Activated CD4-positive, alpha-beta T cell treated with anti-CD3 and anti-CD28 coated beads, Interleukin-2, amount 50 U/mL, for 48 hours (primary cell): ENCODE results near the gene PRDM13.
"Not testable (repeated sequence)": the region's sequence is repeated elsewhere in the genome, so short reads cannot be mapped to it uniquely, and the experiment has no call there.

Experiments used
- DNase-seq, 2 experiments: peaks; one replicate each; pipeline ENCODE4 v3.0.0-alpha.2; 2020

The PRDM13 gene

DNA sequence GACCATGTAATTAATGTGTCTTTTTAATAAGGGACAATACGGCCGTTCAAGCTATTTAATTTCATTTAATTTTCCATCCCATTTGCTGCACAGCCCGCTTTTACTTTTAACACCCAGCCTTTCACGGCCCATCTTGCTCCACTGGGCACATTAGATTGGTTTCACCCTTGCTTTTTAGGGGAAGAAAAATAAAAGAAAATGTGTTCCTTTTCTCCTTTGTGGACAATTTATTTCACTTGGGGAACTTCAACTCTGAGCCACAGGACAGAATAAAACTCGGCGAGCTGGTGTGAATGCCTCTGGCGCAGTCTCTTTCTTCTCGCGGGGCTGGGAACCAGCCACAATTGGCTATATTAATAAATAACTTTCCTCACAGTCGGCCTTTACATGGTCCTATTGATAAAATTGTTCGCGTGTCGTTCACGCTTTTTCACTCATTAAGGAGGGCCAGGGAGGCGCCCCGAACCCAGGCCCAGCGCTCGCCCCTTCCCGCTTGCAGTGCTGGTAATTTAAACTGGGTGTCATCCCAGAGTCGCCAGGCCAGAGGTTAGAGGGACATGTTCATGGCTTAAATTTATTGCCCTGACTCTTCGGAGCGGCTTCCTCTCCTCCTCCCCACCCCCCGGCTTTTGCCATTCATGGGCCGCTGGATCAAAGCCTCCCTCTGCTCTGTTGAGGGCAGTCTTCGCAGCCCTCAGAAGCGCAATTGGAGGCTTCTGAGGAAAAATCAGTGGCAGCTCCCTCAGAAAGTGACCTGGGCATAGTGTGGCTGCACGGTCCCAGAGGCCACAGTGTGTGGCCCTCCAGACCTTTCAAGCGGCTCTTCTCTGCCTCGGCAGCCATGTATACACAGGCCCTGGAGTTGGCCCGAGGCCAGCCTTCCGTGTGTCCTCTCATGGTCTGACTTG is 2.2 kb upstream of the PRDM13 start:
- DNase-seq = peak in 1 of 2 experiments; percentile 6

DNA sequence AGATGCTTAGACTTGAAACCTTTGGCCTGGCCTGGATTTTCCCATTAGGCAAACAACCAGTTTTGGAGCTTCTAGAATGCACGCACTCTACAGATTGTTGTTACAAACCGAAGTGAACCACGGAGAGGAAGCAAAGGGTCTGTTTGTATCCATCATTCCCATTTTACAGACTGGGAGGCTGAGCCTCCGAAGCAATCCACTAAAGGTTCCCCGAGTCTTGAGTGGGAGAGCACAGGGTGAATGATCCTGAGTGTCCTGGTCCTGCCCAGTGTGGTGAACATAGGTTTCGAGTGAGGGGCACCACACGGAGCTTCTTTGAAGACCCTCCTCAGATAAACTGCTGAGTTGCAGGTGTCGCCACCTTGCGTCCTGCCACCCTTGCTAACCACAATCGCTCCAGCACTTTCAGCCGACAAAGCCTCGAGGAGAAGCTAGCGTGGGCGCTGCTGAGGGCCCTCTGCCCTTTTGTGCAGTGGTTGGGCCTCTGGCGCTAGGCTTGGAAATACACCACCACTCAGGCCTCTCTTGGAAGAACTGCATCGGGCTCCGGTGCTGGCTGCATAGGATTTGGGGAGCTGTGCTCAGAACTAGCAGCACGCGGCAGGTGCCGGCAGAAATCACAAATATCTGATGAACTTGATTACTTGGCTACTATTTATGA is 1.4 kb upstream of the PRDM13 start:
- peak in 1 of 2 experiments; percentile 16 for DNase-seq

DNA sequence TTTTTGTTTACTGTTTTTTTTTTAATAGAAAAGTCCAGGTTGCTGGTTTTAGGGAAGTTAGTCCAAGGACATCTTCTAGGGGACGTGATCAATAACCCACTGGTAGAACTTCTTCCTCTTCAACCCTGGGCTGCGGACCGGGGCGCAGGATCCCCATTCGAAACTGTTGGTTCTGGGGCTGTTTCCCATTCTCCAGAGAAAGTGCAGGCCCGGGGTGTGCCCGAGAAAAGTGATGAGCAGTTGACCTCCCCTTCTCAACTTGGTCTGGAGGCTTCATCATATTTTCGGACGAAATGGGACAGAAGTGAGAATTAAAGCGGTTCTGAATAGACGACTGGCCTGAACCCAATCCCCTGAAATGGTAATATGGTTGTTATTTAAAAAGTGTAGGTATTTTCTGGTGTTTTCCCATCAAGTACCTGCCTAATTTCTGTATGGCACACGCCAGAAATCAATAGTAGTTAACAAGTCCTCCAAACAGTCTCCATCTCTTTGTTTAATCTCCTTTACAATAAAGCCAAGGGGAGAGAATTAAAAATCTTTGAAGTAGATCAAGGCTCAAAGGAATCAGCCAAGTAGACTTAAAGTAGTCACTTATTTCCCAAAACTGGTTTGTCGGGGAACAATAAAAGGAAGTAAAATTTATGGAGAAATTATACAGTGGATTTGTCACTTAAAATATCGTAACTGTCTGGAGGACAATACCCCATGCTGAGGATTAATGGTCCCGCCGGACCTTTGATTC is 550 bp upstream of the PRDM13 start:
- DNase-seq = no peak

DNA sequence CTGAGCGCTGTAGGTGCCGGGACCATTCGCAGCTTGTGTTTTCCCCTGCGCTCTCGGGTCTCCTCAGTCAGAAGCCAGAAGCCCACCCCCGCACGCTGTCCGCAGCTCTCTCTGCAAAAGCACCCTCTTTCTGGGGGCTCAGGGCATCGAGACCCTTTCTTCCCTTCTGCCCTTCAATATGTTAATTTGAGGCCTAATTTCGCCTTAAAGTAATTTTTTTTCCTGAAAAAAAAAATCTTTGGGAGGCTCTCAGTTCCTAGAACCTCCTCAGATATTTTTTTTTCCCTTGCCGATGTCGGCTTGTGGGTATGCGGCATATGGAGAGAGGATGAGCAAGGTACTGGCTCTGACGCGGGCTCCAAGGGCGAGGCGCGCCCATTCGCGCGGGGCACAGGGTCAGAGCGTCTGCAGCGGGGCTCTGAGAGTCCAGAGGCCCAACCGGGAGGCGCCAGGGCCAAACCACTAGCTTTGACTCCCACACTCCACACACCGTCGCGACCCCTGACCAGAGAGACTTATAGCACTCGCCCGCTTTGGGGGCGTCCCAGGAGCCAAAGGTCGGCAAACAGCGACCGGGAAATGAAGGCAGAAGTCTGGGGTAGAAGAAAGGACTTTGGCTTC is 893 bp downstream of the PRDM13 start:
- no peak for DNase-seq

DNA sequence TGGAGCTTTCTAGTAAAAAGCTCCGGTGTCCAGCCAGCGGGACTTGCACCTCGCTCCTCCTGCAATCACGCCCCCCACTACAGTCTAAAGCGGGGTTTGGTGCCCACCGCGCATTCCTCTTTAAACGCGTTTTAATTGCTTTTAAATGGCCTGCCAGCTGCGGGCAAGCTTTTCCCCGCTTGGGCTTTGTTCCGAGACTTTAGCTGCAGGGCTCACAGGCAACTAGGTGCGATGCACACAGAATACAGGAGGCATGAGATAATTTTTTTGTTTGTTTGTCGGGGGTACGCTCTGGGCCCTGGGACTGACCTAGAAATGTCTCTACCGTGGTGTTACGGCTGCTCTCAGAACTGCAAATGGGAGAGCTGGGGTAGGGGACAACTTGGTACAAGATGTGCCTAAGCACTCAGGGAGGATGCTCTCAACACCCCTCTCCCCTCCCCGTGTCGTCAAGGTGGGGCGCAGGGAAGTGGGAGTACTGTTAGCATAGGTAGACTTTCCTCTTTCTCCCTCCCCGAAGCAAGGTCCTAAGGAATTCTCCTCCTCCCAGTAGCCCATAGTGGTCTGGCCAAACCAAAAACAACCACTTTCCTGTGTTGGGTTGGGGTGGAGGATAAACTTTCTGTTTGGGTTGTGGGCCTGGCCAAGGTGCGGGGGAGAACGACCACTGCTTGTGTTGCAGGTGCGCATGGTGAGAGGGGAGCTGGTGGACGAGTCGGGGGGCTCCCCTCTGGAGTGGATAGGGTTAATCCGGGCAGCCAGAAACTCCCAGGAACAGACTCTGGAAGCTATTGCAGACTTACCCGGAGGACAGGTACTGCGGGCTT is 1.6 kb downstream of the PRDM13 start:
- no peak for DNase-seq

DNA sequence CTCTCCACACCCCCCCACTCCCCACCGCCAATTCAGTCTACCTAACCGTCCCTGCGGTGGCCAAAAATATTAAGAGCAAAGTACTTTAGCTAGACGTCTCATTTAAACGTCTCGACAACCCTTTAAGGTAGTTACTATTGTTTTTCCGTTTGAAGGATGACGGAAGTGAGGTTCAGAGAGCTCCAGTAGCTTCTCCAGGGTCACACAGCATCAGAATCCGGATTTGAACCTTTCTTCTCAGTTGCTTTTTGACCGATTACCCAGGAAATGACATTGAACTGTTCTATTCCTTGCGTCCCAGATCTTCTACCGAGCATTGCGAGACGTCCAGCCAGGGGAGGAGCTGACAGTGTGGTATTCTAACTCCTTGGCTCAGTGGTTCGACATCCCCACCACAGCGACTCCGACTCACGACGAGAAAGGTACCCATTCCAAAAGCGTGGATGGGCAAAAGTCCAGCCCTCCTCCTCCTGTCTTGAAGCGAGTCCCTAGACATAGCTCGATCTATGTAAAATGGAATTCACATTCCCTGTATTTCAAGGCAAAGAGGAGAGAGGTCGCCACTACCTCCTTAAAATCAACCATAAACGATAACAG is 2.4 kb downstream of the PRDM13 start:
- DNase-seq = no peak

DNA sequence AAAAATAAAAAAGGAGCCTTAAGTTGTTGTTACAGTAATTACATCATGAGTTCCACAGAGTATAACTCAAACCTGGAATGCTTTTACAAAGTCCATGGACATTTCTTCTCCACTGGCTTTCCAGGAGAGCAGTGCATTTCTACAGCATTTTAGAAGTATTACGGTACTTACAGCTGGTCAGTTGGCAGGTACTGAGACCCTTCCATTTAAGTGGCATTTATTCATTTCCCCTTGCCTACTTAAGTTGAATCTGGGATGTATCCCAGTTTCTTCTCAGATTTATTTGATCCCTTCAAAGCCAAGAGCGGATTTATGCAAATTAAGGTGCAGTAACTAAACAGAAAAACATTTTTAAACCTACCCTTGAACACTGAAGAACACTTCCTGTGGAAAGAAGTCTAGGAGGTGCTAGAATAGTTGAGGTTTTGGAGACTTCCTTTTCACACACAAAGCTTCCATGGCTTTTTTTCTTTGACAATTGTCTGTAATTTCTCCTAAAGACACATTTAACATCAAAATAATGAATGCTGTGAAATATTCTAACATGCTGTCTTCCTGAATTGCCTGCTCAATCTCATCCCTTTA is 3.4 kb downstream of the PRDM13 start:
- DNase-seq = no peak

DNA sequence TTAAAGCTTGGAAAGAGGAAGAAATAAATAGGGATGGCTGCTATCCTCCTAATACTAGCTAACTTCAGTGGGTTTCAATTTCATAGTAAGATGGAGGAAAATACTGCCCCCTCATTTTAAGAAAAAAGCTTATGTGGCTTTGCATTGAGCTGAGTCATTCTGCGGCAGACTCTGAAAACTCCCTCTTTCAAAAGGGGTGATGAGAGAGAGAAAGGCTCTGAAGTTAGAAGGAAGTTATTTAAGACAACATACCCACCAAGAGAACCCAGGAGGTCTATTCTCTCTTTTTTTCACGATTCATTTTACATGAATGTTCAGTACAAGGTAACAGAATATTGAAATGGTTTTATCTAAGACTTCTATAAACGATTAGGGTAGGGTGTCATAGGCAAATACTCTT is 4.5 kb downstream of the PRDM13 start:
- no peak for DNase-seq

DNA sequence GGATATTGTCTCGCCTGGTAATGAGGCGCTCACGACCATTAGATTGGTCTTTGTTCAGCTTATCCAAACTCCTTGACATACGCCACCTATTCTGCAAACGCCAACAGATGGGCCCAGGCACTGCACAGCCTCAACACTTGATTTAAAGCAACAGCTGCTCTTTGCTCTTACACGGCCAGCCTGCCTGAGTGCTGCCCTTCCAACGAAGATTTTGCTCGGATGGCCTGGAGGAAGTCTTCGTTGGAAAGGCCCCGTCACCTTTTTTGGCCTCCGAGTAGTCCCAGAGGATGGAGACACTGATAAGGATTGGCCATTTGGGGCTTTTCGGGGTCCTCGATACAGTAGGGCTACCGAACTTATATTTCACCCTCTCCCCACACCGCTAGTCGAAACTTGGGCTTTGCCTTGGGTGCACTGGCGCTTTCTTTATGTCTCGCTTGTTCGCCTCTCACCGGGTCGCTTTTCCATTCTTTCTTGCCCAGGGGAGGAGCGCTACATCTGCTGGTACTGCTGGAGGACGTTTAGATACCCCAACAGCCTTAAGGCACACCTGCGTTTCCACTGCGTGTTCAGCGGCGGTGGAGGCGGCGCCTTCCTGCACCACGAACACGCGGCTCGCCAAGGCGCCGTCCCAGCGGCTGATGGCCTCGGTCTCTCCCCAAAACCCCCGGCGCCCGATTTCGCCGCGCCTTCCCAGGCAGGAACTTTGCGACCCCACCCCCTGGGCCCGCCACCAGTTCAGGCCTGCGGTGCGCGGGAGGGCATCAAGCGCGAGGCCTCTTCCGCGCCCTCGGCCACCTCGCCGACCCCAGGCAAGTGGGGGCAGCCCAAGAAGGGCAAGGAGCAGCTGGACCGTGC is 6.1 kb downstream of the PRDM13 start:
- peak in 1 of 2 experiments; percentile 6 for DNase-seq

DNA sequence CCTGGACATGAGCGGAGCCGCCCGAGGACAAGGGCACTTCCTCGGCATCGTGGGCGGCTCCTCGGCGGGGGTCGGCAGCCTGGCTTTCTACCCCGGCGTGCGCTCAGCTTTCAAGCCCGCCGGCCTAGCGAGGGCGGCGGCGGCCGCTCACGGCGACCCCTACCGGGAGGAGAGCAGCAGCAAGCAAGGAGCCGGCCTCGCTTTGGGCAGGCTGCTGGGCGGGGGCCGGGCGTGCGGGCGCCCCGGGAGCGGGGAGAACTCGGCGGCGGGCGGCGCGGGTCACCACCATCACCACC is 6.7 kb downstream of the PRDM13 start:
- peak in 1 of 2 experiments; percentile 57 for DNase-seq

DNA sequence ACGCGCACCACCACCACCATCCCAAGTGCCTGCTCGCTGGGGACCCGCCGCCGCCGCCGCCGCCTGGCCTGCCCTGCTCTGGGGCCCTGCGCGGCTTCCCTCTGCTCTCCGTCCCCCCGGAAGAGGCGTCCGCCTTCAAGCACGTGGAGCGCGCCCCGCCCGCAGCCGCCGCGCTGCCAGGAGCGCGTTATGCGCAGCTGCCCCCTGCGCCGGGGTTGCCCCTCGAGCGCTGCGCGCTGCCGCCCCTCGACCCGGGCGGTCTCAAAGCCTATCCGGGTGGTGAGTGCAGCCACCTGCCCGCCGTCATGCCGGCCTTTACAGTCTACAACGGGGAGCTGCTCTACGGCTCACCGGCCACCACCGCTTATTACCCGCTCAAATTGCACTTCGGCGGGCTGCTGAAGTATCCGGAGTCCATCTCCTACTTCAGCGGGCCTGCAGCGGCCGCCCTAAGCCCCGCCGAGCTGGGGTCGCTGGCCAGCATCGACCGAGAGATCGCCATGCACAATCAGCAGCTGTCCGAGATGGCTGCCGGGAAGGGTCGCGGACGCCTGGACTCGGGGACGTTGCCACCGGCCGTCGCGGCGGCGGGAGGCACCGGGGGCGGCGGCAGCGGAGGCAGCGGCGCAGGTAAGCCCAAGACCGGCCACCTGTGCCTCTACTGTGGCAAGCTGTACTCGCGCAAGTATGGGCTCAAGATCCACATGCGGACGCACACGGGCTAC is 7.2 kb downstream of the PRDM13 start:
- peak in 1 of 2 experiments; percentile 40 for DNase-seq

DNA sequence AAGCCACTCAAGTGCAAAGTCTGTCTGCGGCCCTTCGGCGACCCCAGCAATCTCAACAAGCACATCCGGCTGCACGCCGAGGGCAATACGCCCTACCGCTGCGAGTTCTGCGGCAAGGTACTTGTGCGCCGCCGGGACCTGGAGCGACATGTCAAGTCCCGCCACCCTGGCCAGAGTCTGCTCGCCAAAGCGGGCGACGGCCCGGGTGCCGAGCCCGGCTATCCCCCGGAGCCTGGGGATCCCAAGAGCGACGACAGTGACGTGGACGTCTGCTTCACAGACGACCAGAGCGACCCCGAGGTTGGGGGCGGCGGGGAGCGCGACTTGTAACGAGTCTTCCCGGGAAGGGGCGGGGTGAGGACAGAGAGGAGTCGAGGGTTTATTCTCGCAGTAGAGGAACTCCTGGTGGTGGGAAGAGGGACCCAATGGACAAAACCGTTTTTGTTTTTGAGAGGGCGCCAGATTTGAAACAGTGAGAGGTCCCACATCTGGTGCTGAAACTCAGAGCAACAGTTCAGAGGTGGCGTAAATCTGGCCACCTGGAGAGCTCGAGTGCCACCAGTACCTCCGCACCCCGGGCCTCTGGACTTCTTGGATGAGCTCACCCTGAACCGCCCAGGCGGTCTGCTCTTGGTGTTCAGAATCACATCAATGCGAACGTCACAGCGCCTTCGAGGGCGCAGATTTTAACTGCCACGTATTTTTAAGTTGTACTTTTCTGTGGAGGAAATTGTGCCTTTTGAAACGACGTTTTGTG is 8.0 kb downstream of the PRDM13 start:
- peak in 1 of 2 experiments; percentile 36 for DNase-seq

DNA sequence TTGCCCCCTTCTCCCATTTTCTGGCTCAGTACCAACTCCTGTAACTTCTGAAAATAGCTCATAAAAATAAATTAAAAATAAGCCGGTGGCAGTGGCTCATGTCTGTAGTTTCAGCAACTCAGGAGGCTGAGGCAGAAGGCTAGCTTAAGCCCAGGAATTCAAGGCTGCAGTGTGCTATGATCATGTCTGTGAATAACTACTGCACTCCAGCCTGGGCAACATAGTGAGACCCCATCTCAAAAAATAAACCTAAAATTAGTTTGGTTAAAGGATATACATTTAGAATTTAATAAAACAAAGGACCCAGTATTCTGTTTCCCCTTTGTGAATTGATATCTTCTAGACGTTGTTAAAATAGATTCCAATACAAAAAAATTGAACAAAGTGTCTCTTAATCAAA is 10.5 kb downstream of the PRDM13 start:
- DNase-seq = no peak

DNA sequence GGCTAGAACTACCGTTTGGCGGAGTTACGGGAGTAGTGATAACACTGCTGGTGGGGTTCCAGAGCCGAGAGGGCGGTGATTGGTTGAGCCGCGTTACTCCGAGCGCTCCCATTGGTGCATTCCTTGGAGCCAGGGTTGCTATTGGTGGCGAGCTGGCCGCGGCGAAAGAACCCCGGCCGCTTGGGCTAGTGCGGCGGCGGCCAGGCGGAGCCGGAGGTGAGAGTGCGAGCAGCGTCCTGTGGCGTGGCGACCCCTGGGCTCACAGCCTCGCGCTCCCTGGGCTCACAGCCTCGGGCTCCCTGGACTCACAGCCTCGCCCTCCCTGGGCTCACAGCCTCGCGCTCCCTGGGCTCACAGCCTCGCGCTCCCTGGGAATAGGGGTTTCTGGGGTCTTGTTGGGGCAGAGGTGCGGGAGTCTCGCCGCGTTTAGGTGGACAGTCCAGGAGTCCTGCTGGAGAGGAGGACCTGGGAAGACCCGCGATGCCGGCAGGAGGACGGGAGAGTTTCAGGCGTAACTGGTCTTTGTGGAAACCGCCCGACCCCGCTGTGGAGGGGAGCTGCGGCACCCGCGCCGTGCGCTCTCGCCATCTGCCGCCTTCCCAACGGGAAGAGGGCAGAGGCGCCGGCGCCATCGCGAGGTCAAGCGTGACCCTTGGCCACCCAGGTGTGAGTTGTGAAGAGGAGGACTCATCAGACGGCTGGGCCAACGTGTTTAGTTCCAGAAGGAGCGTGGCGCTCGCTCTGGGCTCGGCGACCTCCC is 12.2 kb downstream of the PRDM13 start:
- no peak for DNase-seq

DNA sequence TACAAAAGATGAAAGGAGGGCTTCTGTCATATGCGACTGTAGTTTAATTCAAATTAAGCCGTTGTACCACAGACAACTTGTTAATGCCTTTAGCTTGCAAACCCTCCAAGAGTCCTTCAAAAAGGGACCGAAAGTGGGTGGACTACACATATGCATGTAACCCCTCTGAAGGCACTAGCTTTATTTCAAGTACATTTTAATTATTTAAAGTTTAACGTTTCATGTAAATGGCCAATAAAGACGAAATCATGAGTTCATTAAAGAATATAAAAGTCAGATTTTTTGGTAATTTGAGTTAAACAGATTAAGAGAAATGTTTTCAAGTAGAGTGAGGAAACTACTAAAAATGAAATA is 12.8 kb downstream of the PRDM13 start:
- DNase-seq = no peak

DNA sequence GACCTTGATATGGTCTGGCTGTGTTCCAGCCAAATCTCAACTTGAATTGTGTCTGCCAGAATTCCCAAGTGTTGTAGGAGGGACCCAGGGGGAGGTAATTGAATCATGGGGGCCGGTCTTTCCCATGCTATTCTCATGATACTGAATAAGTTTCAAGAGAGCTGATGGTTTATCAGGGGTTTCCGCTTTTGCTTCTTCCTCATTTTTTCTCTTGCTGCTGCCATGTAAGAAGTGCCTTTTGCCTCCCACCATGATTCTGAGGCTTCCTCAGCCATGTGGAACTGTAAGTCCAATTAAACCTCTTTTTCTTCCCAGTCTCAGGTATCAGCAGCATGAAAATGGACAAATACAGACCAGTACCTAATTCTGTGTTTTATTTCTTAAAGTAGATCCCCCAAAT is 15.4 kb downstream of the PRDM13 start:
- DNase-seq = not testable (repeated sequence)

DNA sequence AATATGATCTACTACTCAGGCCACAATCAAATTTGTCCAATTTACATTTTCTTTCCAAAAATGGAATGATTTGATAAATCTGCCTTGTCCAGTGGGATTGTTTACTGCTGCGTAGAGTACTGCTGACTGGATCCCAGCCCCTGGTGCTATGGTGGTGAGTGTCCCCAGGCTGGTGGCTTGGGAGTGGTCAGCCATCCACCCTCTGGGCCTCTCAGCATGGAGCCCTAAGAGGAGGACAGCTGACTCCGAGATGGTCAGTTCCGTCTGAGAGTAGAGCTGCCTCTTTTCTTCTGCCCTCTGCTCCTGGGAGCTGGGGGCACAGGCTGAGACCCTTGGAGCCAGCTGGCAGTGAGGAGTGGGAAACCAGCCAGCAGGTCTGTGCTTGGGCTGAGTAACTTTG is 22.7 kb downstream of the PRDM13 start:
- DNase-seq = no peak

DNA sequence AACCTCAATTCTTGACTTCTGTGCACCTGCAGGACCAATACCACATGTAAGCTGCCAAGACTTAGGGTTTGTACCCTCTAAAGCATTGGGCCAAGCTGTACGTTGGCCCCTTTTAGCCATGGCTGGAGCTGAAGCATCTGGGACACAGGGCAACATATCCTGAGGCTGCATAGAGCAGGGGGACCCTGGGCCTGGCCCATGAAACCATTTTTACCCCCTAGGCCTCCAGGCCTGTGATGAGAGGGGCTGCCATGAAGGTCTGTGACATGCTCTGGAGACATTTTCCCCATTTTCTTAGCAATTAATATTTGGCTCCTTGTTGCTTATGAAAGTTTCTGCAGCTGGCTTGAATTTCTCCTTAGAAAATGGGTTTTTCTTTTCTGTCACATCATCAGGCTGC is 31.0 kb downstream of the PRDM13 start:
- no peak for DNase-seq
